Measurements from ENCODE around the gene SLC12A3.
"Not testable (repeated sequence)": the region's sequence is repeated elsewhere in the genome, so short reads cannot be mapped to it uniquely, and the experiment has no call there.

DNA sequence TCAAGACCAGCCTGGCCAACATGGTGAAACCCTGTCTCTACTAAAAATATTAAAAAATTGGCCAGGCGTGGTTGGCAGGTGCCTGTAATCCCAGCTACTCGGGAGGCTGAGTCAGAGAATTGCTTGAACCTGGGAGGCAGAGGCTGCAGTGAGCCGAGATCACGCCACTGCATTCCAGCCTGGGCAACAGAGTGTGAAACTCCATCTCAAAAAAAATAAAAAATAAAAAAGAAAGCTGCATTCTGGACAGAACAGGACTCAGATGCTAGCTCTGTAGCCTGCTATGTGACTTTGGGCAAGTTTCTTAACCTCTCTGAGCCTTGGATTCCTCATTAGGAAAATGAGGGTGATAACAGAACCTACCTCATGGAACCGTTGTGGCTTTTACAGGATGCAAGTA, 3.8 kb downstream of the SLC12A3 start:
- TF ChIP-seq, protein P1, sequence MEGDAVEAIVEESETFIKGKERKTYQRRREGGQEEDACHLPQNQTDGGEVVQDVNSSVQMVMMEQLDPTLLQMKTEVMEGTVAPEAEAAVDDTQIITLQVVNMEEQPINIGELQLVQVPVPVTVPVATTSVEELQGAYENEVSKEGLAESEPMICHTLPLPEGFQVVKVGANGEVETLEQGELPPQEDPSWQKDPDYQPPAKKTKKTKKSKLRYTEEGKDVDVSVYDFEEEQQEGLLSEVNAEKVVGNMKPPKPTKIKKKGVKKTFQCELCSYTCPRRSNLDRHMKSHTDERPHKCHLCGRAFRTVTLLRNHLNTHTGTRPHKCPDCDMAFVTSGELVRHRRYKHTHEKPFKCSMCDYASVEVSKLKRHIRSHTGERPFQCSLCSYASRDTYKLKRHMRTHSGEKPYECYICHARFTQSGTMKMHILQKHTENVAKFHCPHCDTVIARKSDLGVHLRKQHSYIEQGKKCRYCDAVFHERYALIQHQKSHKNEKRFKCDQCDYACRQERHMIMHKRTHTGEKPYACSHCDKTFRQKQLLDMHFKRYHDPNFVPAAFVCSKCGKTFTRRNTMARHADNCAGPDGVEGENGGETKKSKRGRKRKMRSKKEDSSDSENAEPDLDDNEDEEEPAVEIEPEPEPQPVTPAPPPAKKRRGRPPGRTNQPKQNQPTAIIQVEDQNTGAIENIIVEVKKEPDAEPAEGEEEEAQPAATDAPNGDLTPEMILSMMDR (IDR thresholded peaks at IDR 0.05): not testable (repeated sequence)
- not testable (repeated sequence) for TF ChIP-seq POLR2A (IDR thresholded peaks at IDR 0.05)
